ENCODE data around the gene FJX1.

Gene FJX1

GRCh38 chr11:35617687-35618496, at the start of gene FJX1:
FJX1 (plus strand) TSS chr11:35618460; CDS start chr11:35618637, 177 bp downstream.
- H3K27ac ChIP-seq (ENCODE audit: low read depth, low read length, poor library complexity, severe bottlenecking), result no peak within 1 kb of the TSS
- H3K27me3 ChIP-seq (ENCODE audit: insufficient read depth, low read length), result no peaks in the 10 kb centered on the region
- TF ChIP-seq CTCF (IDR thresholded peaks at IDR 0.05; ENCODE audit: low read length), result no peak
- TF ChIP-seq EZH2 (IDR thresholded peaks at IDR 0.05; ENCODE audit: borderline replicate concordance, low read length), result no peak
- H3K4me1 ChIP-seq (ENCODE audit: insufficient read depth, low read length, severe bottlenecking), result no peaks in the 10 kb centered on the region
- no peaks in the 10 kb centered on the region for H3K36me3 ChIP-seq (ENCODE audit: insufficient read depth, low read length)
- no peaks in the 10 kb centered on the region for H3F3A ChIP-seq (ENCODE audit: insufficient read depth, low read length)
- H4K20me1 ChIP-seq (ENCODE audit: insufficient read depth, low read length), result no peaks in the 10 kb centered on the region
- H2AFZ ChIP-seq (ENCODE audit: low read length), result no peak within 1 kb of the TSS
- H3K4me2 ChIP-seq (ENCODE audit: low read length), result no peak within 1 kb of the TSS
- no peak within 1 kb of the TSS for H3K9ac ChIP-seq (ENCODE audit: low read length)
- H3K79me2 ChIP-seq (ENCODE audit: insufficient read depth, low read length), result no peaks in the 10 kb centered on the region
- no peaks in the 10 kb centered on the region for H3K9me2 ChIP-seq (ENCODE audit: low read depth, low read length)
- no peak within 1 kb of the TSS for H3K4me3 ChIP-seq (ENCODE audit: low read depth, low read length, poor library complexity, severe bottlenecking)
- no peaks in the 10 kb centered on the region for H3K9me3 ChIP-seq (ENCODE audit: low read length)

- no peak overlapping the region for H3K9ac ChIP-seq (ENCODE audit: low read length)
- no peak overlapping the region for H3K27ac ChIP-seq (ENCODE audit: low read depth, low read length, poor library complexity, severe bottlenecking)
- H3F3A ChIP-seq (ENCODE audit: insufficient read depth, low read length), result no peaks in the 10 kb centered on the region
- H2AFZ ChIP-seq (ENCODE audit: low read length), result no peak overlapping the region
- TF ChIP-seq EZH2 (IDR thresholded peaks at IDR 0.05; ENCODE audit: borderline replicate concordance, low read length) (no peak), CTCF (IDR thresholded peaks at IDR 0.05; ENCODE audit: low read length) (no peak)
- no peaks in the 10 kb centered on the region for H3K9me2 ChIP-seq (ENCODE audit: low read depth, low read length)
- no peaks in the 10 kb centered on the region for H3K79me2 ChIP-seq (ENCODE audit: insufficient read depth, low read length)
- no peaks in the 10 kb centered on the region for H3K36me3 ChIP-seq (ENCODE audit: insufficient read depth, low read length)
- no peak overlapping the region for H3K4me3 ChIP-seq (ENCODE audit: low read depth, low read length, poor library complexity, severe bottlenecking)
- no peaks in the 10 kb centered on the region for H3K27me3 ChIP-seq (ENCODE audit: insufficient read depth, low read length)
- H3K4me1 ChIP-seq (ENCODE audit: insufficient read depth, low read length, severe bottlenecking), result no peaks in the 10 kb centered on the region
- H3K9me3 ChIP-seq (ENCODE audit: low read length), result no peaks in the 10 kb centered on the region
- H3K4me2 ChIP-seq (ENCODE audit: low read length), result no peak overlapping the region
- H4K20me1 ChIP-seq (ENCODE audit: insufficient read depth, low read length), result no peaks in the 10 kb centered on the region
Measured at GRCh38 chr11:35571696-35572095, 46.6 kb upstream of the FJX1 start.

GRCh38 chr11:35579557-35580396, 38.5 kb upstream of the FJX1 start:
- Histone ChIP-seq H3F3A (ENCODE audit: insufficient read depth, low read length) (no peaks in the 10 kb centered on the region), H2AFZ (ENCODE audit: low read length) (no peak overlapping the region), H3K27me3 (ENCODE audit: insufficient read depth, low read length) (no peaks in the 10 kb centered on the region), H4K20me1 (ENCODE audit: insufficient read depth, low read length) (no peaks in the 10 kb centered on the region), H3K27ac (ENCODE audit: low read depth, low read length, poor library complexity, severe bottlenecking) (no peak overlapping the region), H3K9me3 (ENCODE audit: low read length) (no peaks in the 10 kb centered on the region), H3K79me2 (ENCODE audit: insufficient read depth, low read length) (no peaks in the 10 kb centered on the region), H3K4me2 (ENCODE audit: low read length) (no peak overlapping the region), H3K4me1 (ENCODE audit: insufficient read depth, low read length, severe bottlenecking) (no peaks in the 10 kb centered on the region), H3K9me2 (ENCODE audit: low read depth, low read length) (no peaks in the 10 kb centered on the region), H3K4me3 (ENCODE audit: low read depth, low read length, poor library complexity, severe bottlenecking) (no peak overlapping the region), H3K9ac (ENCODE audit: low read length) (no peak overlapping the region), H3K36me3 (ENCODE audit: insufficient read depth, low read length) (no peaks in the 10 kb centered on the region)
- TF ChIP-seq EZH2 (IDR thresholded peaks at IDR 0.05; ENCODE audit: borderline replicate concordance, low read length) (no peak), CTCF (IDR thresholded peaks at IDR 0.05; ENCODE audit: low read length) (no peak)
